GM19025 (cell line): Measurements from ENCODE around the gene CCT6A.
"Not testable (repeated sequence)": the region's sequence is repeated elsewhere in the genome, so short reads cannot be mapped to it uniquely, and the experiment has no call there.

Experiments
- ATAC-seq: cut with Tn5 transposase; IDR thresholded peaks from one replicate; pipeline ENCODE4 v1.9.1; 2021; ENCODE audit warnings: mild to moderate bottlenecking, low read depth, moderate library complexity; ENCODE audit not compliant: unreplicated experiment

CCT6A gene

GRCh38 chr7:56051339-56052191 is at the start of gene CCT6A, which contains the start of gene PSPH:
CCT6A (plus strand) TSS chr7:56051765; CDS start chr7:56051849, 84 bp downstream.
PSPH (minus strand) TSS chr7:56051444; CDS start chr7:56021212, 30,232 bp downstream.
- ATAC-seq: peak; percentile 95

GRCh38 chr7:56003749-56004148 is 47.8 kb upstream of the CCT6A start:
- ATAC-seq: no peak

- ATAC-seq: no peak
Observed at GRCh38 chr7:56007167-56007652, 44.4 kb upstream of the CCT6A start.

- no peak for ATAC-seq
Observed at GRCh38 chr7:56007891-56008290, 43.7 kb upstream of the CCT6A start.

- ATAC-seq: no peak
Observed at GRCh38 chr7:56009695-56010094, 41.9 kb upstream of the CCT6A start.

- not testable (repeated sequence) for ATAC-seq
Observed at GRCh38 chr7:56017015-56017414, 34.5 kb upstream of the CCT6A start.

- no peak for ATAC-seq
Observed at GRCh38 chr7:56019501-56019900, 32.1 kb upstream of the CCT6A start.

- ATAC-seq: no peak
Observed at GRCh38 chr7:56023500-56023899, 28.1 kb upstream of the CCT6A start.

GRCh38 chr7:56026538-56026937 is 25.0 kb upstream of the CCT6A start:
- no peak for ATAC-seq

- ATAC-seq: no peak
Observed at GRCh38 chr7:56028942-56029630, 22.5 kb upstream of the CCT6A start.

GRCh38 chr7:56030340-56030739 is 21.2 kb upstream of the CCT6A start:
- ATAC-seq: no peak

GRCh38 chr7:56031556-56031955 is 20.0 kb upstream of the CCT6A start:
- ATAC-seq: not testable (repeated sequence)

- ATAC-seq: not testable (repeated sequence)
Observed at GRCh38 chr7:56032578-56032977, 19.0 kb upstream of the CCT6A start.

- ATAC-seq: peak; percentile 96
Observed at GRCh38 chr7:56033671-56034432, 17.7 kb upstream of the CCT6A start.

- no peak for ATAC-seq
Observed at GRCh38 chr7:56040730-56041129, 10.8 kb upstream of the CCT6A start.

GRCh38 chr7:56045758-56046157 is 5.8 kb upstream of the CCT6A start:
- not testable (repeated sequence) for ATAC-seq

GRCh38 chr7:56046721-56047445 is 4.7 kb upstream of the CCT6A start:
- no peak for ATAC-seq

GRCh38 chr7:56047446-56048116 is 4.0 kb upstream of the CCT6A start:
- ATAC-seq: not testable (repeated sequence)

GRCh38 chr7:56048245-56048644 is 3.3 kb upstream of the CCT6A start:
- ATAC-seq: no peak
